Purkinje cell (primary cell): ENCODE results near the gene GCNT3. TPM values are rescaled to one million over a fixed set of nuclear protein-coding genes. Genes with fewer than 3 reads are reported as not detected.

Experiments
- polyA plus RNA-seq: library from polyadenylated mRNA; unstranded; fragments of >200 nt; fragmentation: Nextera tagmentation; gene quantifications from 2 replicates; pipeline ENCODE4 v1.2.1, GENCODE V29; 2014

GCNT3 gene, protein sequence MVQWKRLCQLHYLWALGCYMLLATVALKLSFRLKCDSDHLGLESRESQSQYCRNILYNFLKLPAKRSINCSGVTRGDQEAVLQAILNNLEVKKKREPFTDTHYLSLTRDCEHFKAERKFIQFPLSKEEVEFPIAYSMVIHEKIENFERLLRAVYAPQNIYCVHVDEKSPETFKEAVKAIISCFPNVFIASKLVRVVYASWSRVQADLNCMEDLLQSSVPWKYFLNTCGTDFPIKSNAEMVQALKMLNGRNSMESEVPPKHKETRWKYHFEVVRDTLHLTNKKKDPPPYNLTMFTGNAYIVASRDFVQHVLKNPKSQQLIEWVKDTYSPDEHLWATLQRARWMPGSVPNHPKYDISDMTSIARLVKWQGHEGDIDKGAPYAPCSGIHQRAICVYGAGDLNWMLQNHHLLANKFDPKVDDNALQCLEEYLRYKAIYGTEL
- not detected in 2 replicates for polyA plus RNA-seq

DNA sequence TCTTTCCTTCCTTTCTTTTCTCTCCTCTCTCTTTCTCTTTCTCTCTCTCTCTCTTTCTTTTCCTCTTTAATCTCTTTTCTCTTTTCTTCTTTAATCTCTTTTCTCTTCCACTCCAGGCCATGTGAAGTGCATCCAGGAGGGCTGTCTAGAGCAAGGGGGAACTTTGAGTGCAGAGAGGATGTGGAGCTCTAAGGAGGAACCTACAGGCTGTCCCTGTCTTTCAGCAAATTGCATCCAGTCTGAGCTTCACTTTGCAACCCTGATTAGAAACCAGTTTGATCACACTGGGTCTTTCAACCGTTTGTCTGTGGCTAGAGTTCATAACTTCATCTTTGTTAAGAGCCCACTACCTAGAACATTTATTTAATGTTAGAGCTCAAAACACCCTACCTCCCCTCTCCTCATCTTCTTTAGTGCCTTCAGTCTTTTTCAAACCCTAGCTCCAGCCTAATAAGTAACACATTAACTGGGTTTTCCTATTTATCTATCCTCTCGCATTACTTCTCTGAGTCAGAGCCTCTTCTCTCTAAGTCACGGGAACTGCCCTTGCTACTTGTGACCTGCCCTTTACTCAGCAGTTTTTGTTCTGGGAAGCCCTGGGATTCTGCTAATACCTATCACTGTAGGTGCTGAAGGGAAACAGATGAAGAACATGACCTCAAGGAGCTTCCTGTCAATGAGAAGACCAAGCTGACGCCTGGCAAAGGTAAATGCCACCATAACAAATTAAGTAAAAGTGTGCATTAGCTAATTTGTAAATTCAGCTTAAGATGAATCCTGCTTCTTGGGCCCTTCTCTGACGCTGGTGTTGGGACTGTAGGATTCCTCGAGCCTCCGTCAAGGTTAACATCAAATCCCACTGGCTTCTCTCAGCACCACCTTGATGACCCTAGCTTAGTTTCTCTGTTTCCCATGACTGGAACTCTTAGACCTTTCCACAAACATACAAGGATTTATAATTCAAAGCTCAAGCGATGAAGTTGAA, at the start of gene GCNT3:
GCNT3 (plus strand) TSS at position 508 of the 985 bp plus-strand sequence. CDS start 6,456 bp downstream, outside the sequence.

DNA sequence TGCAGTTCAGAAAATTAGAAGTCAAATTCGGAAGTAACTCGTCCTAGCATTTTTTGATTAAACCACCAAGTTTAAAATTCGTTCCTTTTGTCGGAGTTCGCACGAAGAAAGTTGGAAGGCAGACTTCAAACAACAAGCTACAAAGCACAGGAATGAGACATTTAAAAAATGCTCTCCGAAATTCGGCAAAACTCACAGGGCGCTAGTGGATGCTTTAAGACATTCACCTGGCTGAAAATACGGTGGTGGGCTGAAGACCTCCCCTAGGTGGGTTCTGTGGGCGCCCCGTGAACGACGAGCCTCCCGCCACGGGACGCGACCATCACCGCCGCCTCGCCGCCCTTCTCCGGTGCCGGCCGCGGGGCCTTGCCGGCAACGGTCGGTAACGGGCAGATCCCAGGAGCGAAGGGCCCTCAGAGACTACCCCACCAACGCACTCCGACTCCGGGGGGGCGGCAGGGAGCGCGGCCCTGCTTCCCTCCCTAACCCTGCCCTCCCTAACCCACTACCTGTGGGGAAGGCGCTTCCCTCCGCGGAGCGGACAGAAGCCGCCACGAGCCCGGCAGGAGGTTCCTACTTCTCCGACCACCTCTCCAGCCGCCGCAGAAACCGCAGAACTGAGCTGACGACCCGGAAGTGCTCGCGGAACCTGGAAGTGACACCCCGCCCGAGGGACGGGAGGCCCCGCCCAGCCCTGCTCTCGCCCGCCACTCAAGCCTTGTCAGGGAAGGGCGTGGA, 45.5 kb downstream of the GCNT3 start, which contains the start of gene GTF2A2:
GTF2A2 (minus strand) TSS at position 619 of the 738 bp plus-strand sequence. CDS start 5,238 bp downstream, outside the sequence.

Other genes starting within 250 kb of the GCNT3 start
- 0.67 TPM in 1 of 2 replicates, not detected in the other for gene MYO1E, start 238.9 kb upstream of the GCNT3 start, polyA plus RNA-seq
- 6.5 and 9.7 TPM in 2 replicates for gene FAM81A, start 173.6 kb upstream of the GCNT3 start, polyA plus RNA-seq
- gene GTF2A2, start 45.7 kb downstream of the GCNT3 start, polyA plus RNA-seq, result 563 and 692 TPM in 2 replicates
- 13.1 and 14.7 TPM in 2 replicates for gene BNIP2, start 77.5 kb downstream of the GCNT3 start, polyA plus RNA-seq